RPMI7951 (cell line): Measurements from ENCODE around the gene IRX5. TPM values are rescaled to one million over a fixed set of nuclear protein-coding genes. Genes with fewer than 3 reads are reported as not detected.
A peak's percentile ranks its signal among the peaks of the same experiment; 100 is the strongest.

Source experiments
- DNase-seq: peaks from one replicate; pipeline ENCODE4 v3.0.0-alpha.2; 2012; ENCODE audit warnings: low read depth
- total RNA-seq: library from RNA; depleted of rRNA; stranded (reverse); fragments of >200 nt; shearing (Covaris generic); gene quantifications from 2 replicates; pipeline ENCODE4 v1.2.3, GENCODE V29; 2014

Gene IRX5
- total RNA-seq, 1 experiment from 2014 or later, result 4.3 TPM

GRCh38 chr16:54930869-54931119 lies 129 bp downstream of the IRX5 start:
- no peak for DNase-seq

DNA sequence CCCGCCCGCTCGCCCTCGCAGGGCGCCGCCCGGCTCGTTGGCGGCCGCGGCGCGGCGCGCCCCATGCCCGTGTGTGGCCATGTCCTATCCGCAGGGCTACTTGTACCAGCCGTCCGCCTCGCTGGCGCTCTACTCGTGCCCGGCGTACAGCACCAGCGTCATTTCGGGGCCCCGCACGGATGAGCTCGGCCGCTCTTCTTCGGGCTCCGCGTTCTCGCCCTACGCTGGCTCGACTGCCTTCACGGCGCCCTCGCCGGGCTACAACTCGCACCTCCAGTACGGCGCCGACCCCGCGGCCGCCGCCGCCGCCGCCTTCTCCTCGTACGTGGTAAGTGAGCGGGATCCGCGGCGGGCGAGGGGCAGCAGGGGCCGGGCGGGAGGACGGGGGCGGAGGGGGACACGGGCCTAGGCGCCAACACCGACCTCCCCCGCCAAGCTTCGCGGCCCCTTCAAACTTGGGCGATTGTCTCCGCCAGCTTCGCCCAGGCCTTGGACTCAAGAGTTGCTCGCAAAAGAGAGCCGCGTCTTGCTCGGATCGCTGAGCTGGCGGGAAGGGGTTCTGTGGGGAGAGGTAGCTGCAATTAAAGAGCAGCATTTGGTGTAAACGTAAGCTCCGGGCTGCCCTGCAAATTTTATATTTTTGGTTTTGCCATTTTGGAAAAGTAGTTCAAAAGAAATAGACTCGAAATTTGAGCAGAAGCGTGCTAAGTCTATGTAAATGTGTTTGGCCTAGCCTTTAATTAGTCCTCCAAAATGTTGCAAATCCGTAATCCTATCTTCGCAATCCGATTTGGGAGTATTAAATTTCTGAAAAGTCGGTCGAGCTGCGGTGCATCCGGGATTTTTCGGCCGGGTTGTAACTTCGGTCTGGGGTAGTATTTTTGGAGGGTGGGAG lies 702 bp downstream of the IRX5 start:
- peak; percentile 53 for DNase-seq

GRCh38 chr16:54932021-54932660 lies 1.5 kb downstream of the IRX5 start:
- peak; percentile 9 for DNase-seq

DNA sequence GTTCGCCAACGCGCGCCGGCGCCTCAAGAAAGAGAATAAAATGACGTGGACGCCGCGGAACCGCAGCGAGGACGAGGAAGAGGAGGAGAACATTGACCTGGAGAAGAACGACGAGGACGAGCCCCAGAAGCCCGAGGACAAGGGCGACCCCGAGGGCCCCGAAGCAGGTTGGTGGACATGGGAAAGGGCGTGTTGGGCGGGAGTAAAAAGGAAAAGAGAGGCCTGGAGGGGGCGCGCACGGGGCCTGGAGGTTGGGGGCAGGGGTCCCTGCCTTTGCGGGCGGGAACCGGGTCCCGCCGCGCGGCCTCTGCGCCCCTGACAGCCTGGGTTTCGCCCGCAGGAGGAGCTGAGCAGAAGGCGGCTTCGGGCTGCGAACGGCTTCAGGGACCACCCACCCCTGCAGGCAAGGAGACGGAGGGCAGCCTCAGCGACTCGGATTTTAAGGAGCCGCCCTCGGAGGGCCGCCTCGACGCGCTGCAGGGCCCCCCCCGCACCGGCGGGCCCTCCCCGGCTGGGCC lies 2.1 kb downstream of the IRX5 start:
- DNase-seq, result no peak

DNA sequence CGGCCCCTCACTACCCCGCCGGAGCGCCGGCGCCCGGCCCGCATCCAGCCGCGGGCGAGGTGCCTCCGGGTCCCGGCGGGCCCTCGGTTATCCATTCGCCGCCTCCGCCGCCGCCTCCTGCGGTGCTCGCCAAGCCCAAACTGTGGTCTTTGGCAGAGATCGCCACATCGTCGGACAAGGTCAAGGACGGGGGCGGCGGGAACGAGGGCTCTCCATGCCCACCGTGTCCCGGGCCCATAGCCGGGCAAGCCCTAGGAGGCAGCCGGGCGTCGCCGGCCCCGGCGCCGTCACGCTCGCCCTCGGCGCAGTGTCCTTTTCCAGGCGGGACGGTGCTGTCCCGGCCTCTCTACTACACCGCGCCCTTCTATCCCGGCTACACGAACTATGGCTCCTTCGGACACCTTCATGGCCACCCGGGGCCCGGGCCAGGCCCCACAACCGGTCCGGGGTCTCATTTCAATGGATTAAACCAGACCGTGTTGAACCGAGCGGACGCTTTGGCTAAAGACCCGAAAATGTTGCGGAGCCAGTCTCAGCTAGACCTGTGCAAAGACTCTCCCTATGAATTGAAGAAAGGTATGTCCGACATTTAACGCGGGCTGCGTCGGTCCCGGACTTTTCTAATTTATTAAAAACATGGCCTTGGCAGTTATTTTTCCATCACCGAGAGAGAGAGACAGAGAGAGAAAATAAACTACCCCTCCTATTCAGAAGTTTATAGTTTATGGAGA lies 2.8 kb downstream of the IRX5 start:
- DNase-seq, result no peak

DNA sequence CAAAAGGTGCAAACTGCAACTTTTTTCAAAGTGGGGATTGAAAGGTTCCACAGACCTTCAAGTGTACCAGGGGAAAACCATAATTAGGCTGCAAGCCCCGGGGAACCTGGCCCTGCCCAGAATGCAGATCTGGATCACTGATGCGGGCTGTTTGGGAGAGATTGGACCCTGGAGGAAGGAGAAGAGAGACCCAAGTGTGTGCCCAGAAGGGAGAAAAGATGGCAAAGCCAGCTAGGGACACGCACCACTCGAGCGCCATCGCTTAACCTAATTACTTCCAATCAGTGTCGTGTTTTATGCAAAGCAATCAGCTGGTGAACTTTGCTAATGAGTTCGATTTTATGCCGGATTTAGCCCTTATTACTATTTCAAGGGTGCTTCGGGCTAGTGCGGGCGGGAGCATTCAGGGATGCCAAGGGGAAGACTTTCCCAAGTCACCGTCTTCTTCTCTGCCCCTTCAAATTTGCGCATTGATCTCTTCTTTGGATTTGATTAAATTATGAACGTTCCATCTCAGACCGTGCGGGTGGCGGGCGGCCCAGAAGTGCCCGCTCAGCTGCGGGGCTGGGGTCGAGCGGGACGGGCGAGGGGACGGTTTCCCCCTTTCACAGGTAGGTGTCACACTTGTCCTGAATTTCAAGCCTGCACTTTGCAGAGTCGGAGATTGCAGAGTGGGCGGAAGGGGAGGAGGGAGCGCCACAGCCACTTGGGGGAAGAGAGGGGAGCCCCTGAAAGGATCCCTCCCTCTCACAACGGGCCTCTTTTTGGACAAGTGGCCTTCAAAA lies 4.0 kb downstream of the IRX5 start:
- DNase-seq, result no peak

DNA sequence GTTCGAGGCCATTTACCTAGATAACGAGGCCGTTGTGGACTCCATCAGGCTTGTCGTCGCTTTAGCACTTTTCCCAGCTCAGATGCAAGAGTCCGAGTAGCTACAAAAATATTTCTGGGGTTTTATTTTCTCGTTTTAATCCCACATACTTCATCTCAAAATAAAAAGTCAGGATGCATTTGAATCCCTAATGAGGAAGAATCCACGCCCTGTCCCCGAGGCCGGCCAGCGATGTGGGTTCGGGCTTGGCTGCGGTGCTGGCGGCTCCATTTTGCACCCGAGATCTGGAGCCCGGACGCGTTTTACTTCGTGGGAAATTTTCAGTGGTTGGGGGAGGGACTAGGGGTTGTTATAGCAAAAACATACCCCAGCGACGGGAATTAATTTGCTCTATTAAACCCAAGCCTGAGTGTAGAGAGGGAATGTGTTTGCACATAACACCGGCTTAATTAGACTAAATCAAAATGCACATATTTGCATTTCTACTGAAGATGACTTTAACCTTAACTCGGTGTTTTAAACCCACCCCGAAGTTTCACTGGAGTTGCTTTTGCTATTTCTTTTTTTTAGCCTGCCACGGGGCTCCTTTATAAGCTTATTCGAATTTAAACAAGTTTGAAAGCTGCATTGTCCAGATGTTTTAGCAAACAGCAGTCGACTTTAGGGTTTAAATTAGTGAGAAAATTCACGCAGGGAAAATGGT lies 4.8 kb downstream of the IRX5 start:
- no peak for DNase-seq

DNA sequence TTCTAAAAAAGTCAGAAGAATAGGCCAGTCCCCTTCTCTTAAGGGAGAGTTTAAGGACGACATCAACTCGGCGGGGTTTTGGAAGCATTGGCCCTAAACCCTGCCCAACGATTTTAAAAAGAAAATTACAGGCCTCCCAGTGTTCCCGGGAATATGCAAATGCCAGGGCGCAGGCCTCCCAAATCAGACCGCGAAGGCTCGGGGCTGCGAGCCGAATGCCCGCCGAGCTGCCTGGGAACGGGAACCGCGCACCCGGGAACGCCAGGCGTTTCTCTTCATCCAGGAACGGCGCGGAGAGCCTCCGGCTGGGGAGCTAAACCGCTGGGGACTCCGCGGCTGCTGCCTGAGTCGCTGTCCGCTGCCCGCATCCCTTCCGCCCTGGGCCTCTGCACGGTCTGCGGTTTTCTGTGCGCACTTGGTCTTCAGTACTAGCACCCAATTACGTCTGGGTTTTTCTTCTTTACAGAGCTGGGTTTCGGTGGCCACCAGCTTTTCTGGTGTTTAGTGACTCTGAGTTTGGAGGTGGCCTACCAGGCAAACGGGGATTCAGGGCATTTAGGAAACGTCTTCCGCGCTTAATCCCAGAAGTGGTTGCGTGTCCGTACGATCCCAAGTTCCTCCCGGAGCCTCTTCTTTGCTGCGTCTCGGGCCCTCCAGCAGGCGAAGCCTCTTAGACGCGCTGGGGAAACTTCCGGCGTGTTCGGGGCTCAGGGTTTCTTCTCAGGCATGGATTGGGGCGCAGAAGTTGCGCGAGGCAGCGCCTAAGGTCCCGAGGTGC lies 5.7 kb downstream of the IRX5 start:
- DNase-seq, result no peak

- DNase-seq, result no peak
These were observed 6.5 kb downstream of the IRX5 start for GRCh38 chr16:54936979-54937670.

DNA sequence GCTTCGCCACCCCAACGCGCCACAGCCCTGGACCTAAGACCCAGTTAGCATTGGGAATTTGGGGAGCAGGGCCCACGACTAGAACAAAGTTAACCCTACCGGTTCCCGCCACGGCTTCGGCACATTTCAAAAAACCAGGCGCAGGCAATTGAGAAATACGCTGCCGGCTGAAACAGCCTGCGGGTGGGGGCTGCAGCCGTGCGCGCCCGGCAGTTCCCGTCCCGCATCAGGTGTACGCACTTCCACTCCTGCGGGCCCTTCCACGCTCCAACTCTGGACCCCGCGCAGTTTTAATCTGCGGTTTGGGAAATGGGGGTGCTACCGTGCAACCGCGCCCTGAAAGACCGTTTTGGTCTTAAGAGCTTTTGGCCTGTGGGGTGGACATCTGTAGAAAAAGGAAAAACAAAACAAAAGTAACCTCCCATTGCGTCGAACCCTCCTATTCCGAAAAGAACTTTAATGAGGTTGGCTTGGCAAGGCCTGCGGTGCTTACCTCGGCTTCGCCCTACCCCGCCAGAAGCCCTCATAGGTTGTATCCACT lies 7.1 kb downstream of the IRX5 start:
- no peak for DNase-seq

GRCh38 chr16:54938212-54939028 lies 7.8 kb downstream of the IRX5 start:
- no peak for DNase-seq

DNA sequence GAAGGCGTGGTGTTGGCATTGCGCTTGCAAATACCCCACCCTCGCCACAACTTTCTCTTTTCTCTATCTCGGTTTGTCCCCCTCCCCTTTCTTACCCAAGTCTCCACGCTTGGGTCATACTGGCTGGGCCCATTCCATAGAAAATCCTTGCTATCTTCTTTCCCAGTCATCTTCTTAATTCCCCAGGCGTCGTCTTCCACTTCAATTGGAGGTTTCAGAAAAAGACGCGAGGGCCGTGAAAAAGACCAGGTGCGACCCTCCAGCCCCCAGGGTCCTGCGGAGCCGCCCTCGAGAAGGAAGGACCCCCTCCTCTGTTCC lies 8.3 kb downstream of the IRX5 start:
- DNase-seq, result no peak

DNA sequence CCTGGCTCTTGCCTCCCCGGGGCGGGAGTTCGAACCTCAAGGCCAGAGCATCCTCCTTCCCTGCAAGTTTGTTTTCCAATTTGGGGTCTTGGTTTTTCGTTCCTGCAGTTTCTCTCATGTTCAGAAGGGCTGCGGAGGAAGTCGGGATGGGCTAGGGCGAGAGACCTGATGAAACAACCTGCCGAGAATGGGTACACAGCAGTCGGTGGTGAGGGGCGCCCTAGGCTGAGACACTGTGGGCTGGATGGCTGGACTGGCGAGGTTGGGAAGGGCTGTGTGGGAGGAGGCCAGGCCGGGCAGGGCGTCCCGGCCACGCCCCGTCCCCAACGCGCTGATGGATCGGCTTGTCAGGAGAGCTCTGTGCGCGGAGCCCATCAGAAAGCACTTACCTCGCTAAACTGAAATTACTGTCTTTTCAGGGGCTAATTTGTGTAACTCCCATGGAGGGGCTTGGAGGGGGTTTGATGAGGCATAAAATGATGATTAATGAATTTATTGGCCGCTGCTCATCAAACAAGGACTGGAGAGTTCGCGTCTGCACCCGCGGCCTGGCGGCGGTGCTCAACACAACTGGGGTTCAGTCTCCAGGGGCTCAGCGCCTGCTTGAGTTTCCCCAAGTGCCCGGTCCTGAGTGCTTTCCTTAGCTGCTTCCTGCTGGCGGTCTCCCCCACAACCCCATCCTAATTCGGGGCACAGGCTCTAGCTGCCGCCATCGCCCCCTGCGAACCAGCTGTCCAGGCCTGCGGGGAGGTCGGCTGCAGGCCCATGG lies 9.0 kb downstream of the IRX5 start:
- DNase-seq, result no peak

- DNase-seq, result no peak
These were observed 9.6 kb downstream of the IRX5 start for GRCh38 chr16:54940279-54940604.

DNA sequence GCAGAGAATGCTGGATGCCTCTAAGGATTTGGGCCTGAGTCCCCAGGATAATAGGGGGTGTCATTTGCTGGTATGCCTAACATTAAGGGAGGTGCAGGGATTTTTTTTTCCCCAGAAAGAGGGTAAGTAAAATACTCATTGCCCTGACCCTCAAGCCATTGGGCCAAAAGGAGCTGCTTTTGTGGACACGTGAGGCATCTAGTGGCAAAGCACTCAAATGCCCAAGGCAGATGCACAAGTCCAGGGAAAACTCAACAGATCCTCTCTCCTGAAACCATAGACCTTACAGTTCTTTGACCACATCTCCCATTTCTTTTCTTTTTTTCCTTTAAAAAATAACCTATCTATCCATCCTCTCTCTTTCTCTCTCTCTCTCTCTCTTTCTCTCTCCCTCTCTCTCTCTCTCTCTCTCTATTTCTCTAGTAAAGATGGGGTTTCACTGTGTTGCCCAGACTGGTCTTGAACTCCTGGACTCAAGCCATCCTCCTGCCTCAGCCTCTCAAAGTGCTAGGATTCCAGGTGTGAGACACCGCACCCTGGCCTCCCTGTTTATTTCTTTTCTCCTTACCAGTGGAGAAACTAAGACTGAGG lies 11.8 kb downstream of the IRX5 start:
- DNase-seq, result no peak

- DNase-seq, result no peak
These were observed 13.3 kb downstream of the IRX5 start for GRCh38 chr16:54944002-54944401.

- DNase-seq, result no peak
These were observed 14.4 kb downstream of the IRX5 start for GRCh38 chr16:54945063-54945462.

DNA sequence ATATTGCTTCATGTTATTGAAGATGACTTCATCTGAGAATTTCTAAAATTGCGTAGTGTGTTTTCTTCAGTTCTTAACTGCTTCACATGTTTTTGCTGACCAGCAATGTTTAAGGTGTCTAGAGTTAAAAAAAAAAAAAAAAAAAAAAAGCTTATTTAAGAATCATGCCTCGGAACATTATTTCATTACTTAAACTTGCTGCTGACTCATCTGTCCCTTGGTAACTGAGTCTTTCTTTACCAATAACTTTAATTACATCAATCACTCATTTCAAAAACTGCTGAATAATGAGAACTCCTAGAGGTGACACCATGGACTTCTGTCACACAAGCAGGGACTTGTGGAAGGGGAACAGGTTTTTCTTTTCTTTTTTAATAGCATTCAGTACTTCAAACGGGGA lies 16.2 kb downstream of the IRX5 start:
- no peak for DNase-seq
